SH-SY5Y (cell line): Measurements from ENCODE around the gene TANGO6.

Source experiments
- GATA2 ChIP-seq: IDR thresholded peaks from 2 replicates; pipeline ENCODE4 v1.6.1; 2011; ENCODE audit warnings: mild to moderate bottlenecking, low read depth, low read length
- GATA3 ChIP-seq: IDR thresholded peaks from 2 replicates; pipeline ENCODE4 v1.6.1; 2011; ENCODE audit warnings: low read depth, mild to moderate bottlenecking, low read length, moderate library complexity

TANGO6 gene

GRCh38 chr16:69110406-69110805, 267.1 kb downstream of the TANGO6 start:
- TF ChIP-seq GATA3, result no peak
- TF ChIP-seq GATA2, result no peak

GRCh38 chr16:69111216-69111875, 268.0 kb downstream of the TANGO6 start:
- TF ChIP-seq GATA2 (no peak), GATA3 (no peak)

- TF ChIP-seq GATA3 (no peak), GATA2 (no peak)
Measured at GRCh38 chr16:69111876-69112230, 268.5 kb downstream of the TANGO6 start.

GRCh38 chr16:69112285-69113129, 269.2 kb downstream of the TANGO6 start:
- TF ChIP-seq GATA2, result no peak
- TF ChIP-seq GATA3, result no peak

- TF ChIP-seq GATA3 (no peak), GATA2 (no peak)
Measured at GRCh38 chr16:69113216-69113615, 269.9 kb downstream of the TANGO6 start.

GRCh38 chr16:69114346-69114975, 271.1 kb downstream of the TANGO6 start:
- TF ChIP-seq GATA2 (no peak), GATA3 (no peak)

- TF ChIP-seq GATA2, result no peak
- TF ChIP-seq GATA3, result no peak
Measured at GRCh38 chr16:69114976-69115355, 271.6 kb downstream of the TANGO6 start.

GRCh38 chr16:69115361-69115760, 272.0 kb downstream of the TANGO6 start:
- TF ChIP-seq GATA3 (no peak), GATA2 (no peak)

- TF ChIP-seq GATA2, result no peak
- TF ChIP-seq GATA3, result no peak
Measured at GRCh38 chr16:69115837-69116236, 272.5 kb downstream of the TANGO6 start.

GRCh38 chr16:69116256-69116875, 273.0 kb downstream of the TANGO6 start:
- TF ChIP-seq GATA3, result no peak
- no peak for TF ChIP-seq GATA2

GRCh38 chr16:69116906-69117305, 273.6 kb downstream of the TANGO6 start:
- TF ChIP-seq GATA2 (no peak), GATA3 (no peak)

GRCh38 chr16:69118468-69118867, 275.1 kb downstream of the TANGO6 start:
- no peak for TF ChIP-seq GATA3
- no peak for TF ChIP-seq GATA2

GRCh38 chr16:69118994-69119393, 275.7 kb downstream of the TANGO6 start:
- TF ChIP-seq GATA3, result no peak
- TF ChIP-seq GATA2, result no peak

- TF ChIP-seq GATA3, result no peak
- TF ChIP-seq GATA2, result no peak
Measured at GRCh38 chr16:69119536-69119935, 276.2 kb downstream of the TANGO6 start.
